HG02885 (cell line): ENCODE data around the gene CDS1.
"Not testable (repeated sequence)": the region's sequence is repeated elsewhere in the genome, so short reads cannot be mapped to it uniquely, and the experiment has no call there.

Experiments used
- ATAC-seq: cut with Tn5 transposase; IDR thresholded peaks from one replicate; pipeline ENCODE4 v1.9.1; 2021; ENCODE audit warnings: mild to moderate bottlenecking; ENCODE audit not compliant: unreplicated experiment, poor library complexity

CDS1 gene

GRCh38 chr4:84582988-84583875 lies at the start of gene CDS1:
Gene CDS1, plus strand, starts transcription at chr4:84583127. Its CDS starts 275 bp downstream, at chr4:84583402.
- peak; percentile 62 for ATAC-seq

DNA sequence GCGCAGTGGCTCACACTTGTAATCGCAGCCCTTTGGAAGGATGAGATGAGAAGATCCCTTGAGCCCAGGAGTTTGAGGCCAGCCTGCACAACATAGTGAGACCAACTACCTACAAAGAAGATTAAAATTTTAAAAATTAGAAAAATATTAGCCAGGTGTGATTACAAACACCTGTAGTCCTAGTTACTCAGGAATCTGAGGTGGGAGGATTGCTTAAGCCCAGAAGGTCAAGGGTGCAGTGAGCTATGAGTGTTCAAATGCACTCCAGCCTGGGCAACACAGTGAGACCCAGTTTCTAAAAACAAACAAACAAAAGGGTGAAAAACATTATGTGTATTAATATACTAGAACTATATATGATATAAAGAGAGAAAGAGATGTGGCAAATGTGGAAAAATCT lies 47.0 kb upstream of the CDS1 start:
- ATAC-seq = no peak

- no peak for ATAC-seq
Observed at GRCh38 chr4:84545093-84545492, 37.8 kb upstream of the CDS1 start.

- no peak for ATAC-seq
Observed at GRCh38 chr4:84547211-84547610, 35.7 kb upstream of the CDS1 start.

- not testable (repeated sequence) for ATAC-seq
Observed at GRCh38 chr4:84549191-84549590, 33.7 kb upstream of the CDS1 start.

- no peak for ATAC-seq
Observed at GRCh38 chr4:84562156-84562555, 20.8 kb upstream of the CDS1 start.

DNA sequence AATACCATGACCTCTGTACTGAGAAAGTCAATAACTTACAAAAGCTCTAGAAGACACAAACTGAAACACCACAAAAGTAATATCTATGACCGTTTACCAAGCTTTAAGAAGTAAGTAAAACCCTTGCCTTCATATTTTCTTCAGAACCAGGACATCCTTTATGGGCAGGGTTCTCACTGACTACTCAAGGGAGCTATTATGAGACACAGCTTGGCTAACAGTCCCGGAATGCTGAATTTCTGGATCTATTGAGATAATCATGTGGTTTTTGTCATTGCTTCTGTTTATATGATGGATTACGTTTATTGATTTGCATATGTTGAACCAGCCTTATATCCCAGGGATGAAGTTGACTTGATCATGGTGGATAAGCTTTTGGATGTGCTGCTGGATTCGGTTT lies 19.9 kb upstream of the CDS1 start:
- ATAC-seq = no peak

DNA sequence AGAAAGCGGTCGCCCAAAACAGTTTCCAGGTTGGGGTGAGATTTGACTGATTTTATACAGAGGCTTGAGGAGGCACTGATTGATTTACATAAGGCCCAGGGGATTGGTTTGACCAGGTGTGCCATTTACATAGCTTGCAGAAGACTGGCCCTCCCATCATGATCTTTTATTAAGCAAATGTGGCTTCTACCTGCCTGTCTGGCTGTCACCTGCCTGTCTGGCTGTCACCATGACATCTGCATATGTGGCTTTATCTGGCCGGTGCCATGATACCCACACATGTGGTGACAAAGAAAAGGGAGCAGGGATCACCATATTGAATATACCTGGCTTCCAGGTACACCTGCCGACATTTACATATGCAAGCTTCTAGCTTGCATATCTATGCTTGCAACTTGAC lies 17.0 kb upstream of the CDS1 start:
- ATAC-seq = no peak

DNA sequence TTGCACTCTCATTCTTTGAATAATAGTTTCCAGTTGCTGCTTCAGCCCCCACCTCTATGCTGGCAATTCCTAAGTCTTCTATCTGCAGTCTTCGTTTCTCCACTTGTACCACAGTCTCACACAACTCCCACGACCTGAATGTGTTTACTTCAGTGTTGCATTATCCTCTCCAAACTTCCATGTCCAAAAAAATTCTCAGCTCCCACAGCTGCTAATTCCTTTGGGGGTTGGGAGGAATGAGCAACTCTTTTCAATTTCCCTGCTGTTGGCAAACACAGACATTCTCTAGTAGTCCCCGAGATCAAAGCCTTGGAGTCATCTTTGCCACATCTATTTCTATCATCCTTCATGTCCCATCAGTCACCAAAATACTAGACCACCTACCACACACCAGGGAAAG lies 14.4 kb upstream of the CDS1 start:
- no peak for ATAC-seq

- no peak for ATAC-seq
Observed at GRCh38 chr4:84569009-84569408, 13.9 kb upstream of the CDS1 start.

DNA sequence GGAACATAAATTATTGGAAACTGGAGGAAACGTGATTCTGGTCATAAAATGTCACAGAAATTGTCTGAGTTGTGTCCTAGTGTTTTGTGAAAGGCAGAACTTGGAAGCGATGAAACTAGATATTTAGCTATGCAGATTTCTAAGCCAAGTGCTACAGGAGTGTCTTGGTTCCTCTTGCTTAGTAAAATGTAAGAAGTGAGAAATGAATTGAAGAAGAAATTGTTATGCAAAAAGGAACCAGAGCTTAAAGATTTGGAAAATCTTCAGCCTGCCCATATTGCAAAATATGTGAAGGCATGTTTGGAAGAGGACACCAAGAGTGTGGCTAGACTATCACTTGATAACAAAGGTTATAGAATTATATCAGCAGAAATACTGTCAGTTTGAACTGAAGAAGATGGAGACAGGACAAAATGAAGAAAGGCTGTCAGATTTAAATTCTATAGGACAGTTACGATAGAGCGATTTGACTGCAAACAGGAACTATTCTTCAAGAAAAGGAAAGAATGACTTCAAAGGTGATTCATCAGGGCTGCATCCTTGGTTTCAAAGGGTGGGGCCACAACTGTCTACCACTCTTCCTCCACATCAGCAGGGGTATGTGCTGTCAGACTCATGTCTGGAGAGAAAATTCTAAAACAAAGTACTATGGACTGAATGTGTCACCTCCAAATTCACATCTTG lies 9.4 kb upstream of the CDS1 start:
- no peak for ATAC-seq

DNA sequence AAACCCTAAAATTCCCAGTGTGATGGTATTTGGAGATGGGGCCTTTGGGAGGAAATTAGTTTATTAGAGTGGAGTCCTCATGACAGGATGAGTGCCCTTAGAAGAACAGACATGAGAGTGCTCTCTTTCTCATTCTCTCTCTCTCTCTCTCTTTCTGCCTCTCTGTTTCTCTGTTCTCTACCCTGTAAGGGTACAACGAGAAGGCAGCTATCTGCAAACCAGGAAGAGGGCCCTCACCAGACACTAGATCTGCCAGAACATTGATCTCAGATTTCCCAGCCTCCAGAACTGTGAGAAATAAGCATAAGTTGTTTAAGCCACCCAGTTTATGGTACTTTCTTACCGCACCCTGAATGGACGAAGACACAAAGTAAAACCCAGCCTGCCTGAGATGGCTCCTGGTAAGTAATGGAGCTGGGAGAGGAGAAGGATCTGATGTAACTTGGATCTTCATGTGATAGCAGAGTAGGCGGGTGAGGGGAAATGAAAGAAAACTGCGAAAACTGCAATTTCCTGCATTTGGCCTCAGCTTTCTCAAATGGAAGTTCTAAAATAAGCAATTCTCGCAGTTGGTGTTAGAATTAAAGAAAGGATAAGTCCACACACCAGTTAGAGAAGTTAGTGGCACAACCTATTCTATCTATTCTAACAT lies 8.7 kb upstream of the CDS1 start:
- ATAC-seq = no peak

DNA sequence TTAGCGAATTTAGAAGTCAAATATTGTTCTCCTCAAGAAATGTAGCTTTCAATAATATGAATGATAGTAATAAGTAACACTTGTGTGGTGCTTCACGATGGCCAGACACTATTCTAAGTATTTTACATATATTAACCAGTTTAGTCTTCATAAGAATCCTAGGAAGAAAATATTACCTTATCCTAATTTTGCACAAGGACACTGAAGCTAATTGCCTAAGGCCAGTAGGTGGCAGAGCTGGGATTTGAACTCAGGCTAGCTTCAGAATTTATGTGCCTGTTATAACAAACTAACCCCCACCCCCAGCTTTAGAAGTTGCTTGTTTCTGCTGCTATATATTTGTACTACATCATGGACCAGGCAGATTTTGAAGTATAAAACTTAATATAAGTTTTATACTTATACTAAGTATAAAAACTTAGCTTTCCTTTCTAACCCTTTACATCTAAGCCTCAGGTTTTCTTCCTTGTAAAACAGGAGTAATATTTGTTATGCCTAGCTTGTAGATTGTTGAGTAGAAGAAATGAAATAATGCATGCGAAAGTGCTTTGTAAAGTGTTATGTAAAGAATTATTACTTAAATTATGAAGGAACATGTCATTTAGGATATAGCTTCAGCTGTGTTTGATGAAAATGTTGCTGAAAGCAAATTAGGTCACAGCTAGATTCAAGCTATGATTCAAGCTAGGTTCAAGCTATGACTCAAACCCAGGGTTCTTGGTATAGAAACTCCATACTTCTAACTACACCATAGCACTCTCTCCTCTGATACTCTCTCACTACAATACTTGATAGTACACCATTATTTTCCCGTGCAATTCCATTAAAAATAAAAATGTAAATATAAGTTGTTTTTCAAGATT lies 4.2 kb upstream of the CDS1 start:
- no peak for ATAC-seq

GRCh38 chr4:84579403-84579776 lies 3.5 kb upstream of the CDS1 start:
- ATAC-seq = no peak

GRCh38 chr4:84582302-84582987 lies 482 bp upstream of the CDS1 start:
- ATAC-seq = peak; percentile 85

DNA sequence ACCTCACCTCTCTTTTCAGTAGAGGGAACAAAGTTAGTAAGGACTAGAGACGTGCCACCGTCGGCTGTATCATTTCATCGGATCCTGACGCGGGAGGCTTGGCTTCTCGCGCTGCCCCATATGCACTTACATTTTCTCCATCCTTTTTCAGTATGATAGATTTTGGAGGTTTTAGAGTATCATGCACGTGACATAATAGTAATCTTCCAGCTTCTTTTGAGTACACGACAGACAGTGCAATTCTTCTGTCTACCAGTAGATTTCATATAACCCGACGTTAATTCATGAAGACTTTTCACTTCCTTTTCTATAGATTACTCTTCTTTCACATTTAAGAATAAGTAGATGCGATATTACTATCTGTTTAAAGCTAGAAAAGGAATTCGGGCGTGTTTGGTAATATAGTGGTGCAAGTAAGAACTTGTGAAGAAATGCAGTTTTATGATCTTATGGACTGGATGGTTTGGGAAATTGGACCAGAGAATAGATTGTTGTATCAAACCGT lies 1.0 kb downstream of the CDS1 start:
- ATAC-seq = no peak

DNA sequence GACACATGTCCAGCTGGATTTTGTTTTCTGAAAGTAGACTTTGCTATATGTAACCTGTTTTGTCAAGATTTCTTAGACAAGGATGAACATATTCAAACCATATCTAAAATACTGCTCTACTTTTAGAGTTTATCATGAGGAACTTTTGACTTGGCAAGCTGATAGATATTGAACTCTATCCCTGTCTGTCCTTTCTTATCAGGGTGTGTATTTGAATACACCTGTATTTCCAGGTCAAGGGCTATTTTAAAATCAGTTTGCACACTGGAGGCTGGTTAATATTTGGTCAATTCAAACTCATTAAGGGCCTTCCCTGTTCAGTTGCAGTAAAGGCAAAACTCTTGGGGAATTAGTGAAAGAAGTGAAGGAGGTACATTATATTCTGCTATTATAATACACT lies 2.3 kb downstream of the CDS1 start:
- ATAC-seq = no peak

- no peak for ATAC-seq
Observed at GRCh38 chr4:84594724-84595123, 11.8 kb downstream of the CDS1 start.

DNA sequence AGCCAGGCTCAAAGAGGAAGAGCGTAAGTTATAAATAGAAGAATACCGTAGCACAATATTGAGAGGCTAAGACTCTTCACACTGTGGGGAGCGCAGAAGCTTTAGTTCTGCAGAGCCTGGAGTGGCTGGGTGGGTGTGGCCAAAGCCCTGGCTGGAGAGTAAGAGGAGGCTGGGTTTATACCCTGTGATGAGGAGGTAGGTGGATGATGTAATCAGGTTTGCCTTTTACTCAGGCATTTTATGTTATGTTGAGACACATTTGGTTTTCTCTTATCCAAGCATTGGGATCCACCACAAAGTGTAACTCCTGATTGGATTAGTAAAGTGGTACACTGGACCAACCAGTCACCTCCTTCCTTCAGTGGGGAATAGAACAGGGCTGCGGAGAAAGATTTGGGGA lies 13.9 kb downstream of the CDS1 start:
- no peak for ATAC-seq

GRCh38 chr4:84597450-84597849 lies 14.5 kb downstream of the CDS1 start:
- no peak for ATAC-seq
